Mesothelial cell of epicardium (in vitro differentiated cells): ENCODE data around the gene LPIN1. TPM values are rescaled to one million over a fixed set of nuclear protein-coding genes. Genes with fewer than 3 reads are reported as not detected.

Source experiments
- DNase-seq, 2 experiments: peaks; one replicate each; pipeline ENCODE4 v3.0.0; 2021; ENCODE audit warnings: low spot score in 2 of 2; ENCODE audit not compliant: unreplicated experiment in 2 of 2
- H3K27ac Mint-ChIP-seq: 2 replicates; pipeline ENCODE4 v1.8.0; 2021; ENCODE audit warnings: mixed read lengths
- H3K27me3 Mint-ChIP-seq: 2 replicates; pipeline ENCODE4 v1.8.0; 2021; ENCODE audit warnings: low read depth, mixed read lengths
- H3K36me3 Mint-ChIP-seq: 2 replicates; pipeline ENCODE4 v1.8.0; 2021; ENCODE audit warnings: mixed read lengths
- H3K4me1 Mint-ChIP-seq: 2 replicates; pipeline ENCODE4 v1.8.0; 2021; ENCODE audit warnings: mixed read lengths
- H3K4me3 Mint-ChIP-seq: 2 replicates; pipeline ENCODE4 v1.8.0; 2021; ENCODE audit warnings: mild to moderate bottlenecking, moderate library complexity, mixed read lengths
- H3K9me3 Mint-ChIP-seq: 2 replicates; pipeline ENCODE4 v1.8.0; 2021; ENCODE audit warnings: mixed read lengths
- total RNA-seq: library from RNA; stranded (reverse); gene quantifications from 3 replicates; pipeline ENCODE4 v1.2.1, GENCODE V29; 2021
- TF ChIP-seq, protein P1 (sequence below): fragments of 200-600 bp; sonication (generic); IDR thresholded peaks from one replicate; pipeline ENCODE4 v1.5.0; 2021; ENCODE audit warnings: antibody characterized with exemption; ENCODE audit not compliant: unreplicated experiment

The LPIN1 gene
- total RNA-seq, 1 donor from 2014 or later = 36.1 TPM

DNA sequence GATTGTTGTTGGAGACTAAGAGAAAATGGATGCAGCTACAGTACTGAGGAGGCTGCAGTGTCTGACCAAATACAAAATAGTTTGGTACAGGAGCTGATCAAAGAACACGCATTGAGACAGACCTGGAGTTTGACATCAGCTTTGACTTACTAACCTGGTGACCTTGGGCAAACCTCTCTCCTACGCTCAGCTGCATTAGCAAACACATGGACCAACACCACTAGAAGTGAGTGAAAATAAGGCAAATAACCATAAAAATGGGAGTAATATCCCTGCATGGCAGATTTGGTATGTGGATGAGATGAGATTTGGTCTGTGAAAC lies 126.5 kb downstream of the LPIN1 start:
- Mint-ChIP-seq H3K36me3 (no peaks in the 10 kb centered on the region), H3K27ac (no peak overlapping the region), H3K27me3 (peaks cover 9% of the 10 kb centered on the region), H3K4me3 (no peak overlapping the region), H3K9me3 (peaks cover 2% of the 10 kb centered on the region), H3K4me1 (peaks cover 7% of the 10 kb centered on the region)
- TF ChIP-seq, protein P1, sequence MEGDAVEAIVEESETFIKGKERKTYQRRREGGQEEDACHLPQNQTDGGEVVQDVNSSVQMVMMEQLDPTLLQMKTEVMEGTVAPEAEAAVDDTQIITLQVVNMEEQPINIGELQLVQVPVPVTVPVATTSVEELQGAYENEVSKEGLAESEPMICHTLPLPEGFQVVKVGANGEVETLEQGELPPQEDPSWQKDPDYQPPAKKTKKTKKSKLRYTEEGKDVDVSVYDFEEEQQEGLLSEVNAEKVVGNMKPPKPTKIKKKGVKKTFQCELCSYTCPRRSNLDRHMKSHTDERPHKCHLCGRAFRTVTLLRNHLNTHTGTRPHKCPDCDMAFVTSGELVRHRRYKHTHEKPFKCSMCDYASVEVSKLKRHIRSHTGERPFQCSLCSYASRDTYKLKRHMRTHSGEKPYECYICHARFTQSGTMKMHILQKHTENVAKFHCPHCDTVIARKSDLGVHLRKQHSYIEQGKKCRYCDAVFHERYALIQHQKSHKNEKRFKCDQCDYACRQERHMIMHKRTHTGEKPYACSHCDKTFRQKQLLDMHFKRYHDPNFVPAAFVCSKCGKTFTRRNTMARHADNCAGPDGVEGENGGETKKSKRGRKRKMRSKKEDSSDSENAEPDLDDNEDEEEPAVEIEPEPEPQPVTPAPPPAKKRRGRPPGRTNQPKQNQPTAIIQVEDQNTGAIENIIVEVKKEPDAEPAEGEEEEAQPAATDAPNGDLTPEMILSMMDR = no peak
- peak in 1 of 2 experiments; percentile 14 for DNase-seq

DNA sequence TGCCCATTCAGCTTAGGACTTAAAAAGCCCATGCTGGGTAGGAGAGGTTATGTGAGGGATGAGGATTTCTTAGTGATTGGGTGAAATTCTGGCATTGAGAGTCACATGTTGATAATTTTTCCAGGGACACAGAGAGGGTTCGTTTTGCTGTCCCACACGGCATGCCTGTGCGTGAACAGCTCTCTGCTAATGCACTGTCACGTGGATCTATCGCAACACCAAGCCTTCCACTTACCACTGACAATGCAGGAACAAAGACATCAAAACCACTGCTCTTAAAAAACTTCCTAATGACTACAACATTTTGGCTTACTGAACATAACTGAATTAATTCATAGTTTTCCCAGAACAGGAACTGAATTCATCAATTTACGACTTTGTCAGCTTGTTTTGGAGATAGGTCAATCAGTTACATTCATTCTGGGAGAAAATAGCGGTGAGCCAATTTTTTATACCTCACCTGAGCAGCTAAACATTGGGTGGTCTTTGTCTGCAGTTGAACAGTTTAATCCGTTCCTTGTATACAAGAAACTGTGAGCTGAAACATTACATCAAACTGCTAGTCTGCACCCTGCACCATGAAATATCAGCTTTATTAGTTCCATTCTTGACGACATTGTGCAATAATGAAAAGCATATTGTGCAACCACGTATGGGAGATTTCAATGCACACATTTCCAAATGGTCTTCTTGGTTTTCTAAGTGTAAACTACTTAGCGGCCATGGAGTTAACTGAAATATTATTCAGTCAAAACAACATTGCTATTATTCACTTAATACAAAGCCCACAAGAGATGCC lies 127.1 kb downstream of the LPIN1 start:
- Mint-ChIP-seq H3K27ac (no peak overlapping the region), H3K27me3 (peaks cover 14% of the 10 kb centered on the region), H3K4me1 (peaks cover 7% of the 10 kb centered on the region), H3K9me3 (no peaks in the 10 kb centered on the region), H3K4me3 (no peak overlapping the region), H3K36me3 (no peaks in the 10 kb centered on the region)
- DNase-seq = peak in 1 of 2 experiments; percentile 7
- TF ChIP-seq, protein P1 = no peak

DNA sequence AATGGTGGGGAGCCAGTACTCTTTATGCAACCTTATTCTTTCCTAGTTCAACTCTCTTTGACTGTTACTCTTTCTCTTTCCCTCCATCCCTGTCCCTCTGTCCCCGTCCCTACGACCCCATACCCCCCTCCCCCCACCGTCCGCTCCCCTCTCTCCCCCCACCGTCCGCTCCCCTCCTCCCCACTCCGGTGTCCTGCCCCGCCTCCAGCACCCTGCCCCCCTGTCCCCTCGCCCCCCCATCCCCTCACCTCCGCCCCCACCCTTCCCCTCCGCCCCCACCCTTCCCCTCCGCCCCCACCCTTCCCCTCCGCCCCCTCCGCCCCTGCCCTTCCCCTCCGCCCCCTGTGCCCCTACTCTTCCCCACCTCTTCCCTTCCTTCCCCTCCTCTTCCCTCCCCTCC lies 128.4 kb downstream of the LPIN1 start:
- Mint-ChIP-seq H3K9me3 (no peaks in the 10 kb centered on the region), H3K36me3 (no peaks in the 10 kb centered on the region), H3K4me3 (no peak overlapping the region), H3K4me1 (peaks cover 7% of the 10 kb centered on the region), H3K27ac (no peak overlapping the region), H3K27me3 (peaks cover 19% of the 10 kb centered on the region)
- TF ChIP-seq, protein P1 = no peak
- DNase-seq = no peak

DNA sequence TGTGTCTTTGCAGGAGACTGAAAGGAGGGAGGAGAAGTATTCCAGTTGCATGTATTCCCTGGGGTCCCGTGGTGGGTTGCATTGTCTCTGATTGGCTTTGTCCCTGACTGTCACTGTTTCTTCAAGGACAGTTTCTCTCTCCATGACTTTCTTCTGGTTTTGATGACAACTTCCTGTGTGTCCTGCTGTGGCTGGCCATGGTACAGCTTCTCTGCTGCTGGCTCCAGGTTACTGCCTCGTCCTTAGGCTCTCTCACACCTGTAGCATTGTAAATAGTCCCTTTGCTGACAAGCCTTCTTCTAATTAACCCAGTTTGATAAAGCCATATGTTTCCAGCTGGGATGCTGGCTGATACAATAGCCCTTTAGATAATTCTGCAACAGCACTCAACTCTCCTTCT lies 129.0 kb downstream of the LPIN1 start:
- H3K27ac Mint-ChIP-seq = no peak overlapping the region
- peak in 1 of 2 experiments; percentile 1 for DNase-seq
- H3K4me1 Mint-ChIP-seq = peaks cover 2% of the 10 kb centered on the region
- H3K36me3 Mint-ChIP-seq = no peaks in the 10 kb centered on the region
- peaks cover 19% of the 10 kb centered on the region for H3K27me3 Mint-ChIP-seq
- TF ChIP-seq, protein P1 = no peak
- no peak overlapping the region for H3K4me3 Mint-ChIP-seq
- H3K9me3 Mint-ChIP-seq = no peaks in the 10 kb centered on the region

DNA sequence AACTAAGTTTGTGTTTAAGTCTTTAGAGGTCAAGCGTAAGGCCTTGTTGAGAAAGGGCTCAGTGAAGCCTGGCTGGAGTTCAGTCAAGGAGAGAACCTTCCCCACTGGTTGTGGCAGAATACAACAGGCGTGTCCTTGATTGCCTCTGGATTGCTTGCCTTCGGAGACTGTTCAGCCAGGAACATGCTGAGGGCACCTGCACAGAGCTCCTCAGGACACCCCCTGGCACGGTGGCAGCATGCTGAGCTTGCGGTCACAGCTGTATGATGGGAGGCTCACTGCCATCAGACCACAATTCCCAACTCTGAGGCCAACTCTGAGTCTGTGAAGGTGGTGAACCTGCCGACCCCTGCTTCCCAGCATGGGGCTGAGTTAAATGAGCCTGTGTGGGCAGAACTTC lies 130.0 kb downstream of the LPIN1 start:
- TF ChIP-seq, protein P1 = no peak
- H3K4me1 Mint-ChIP-seq = no peaks in the 10 kb centered on the region

More for the DNA sequence above, 130.0 kb downstream of the LPIN1 start:
- no peak overlapping the region for H3K4me3 Mint-ChIP-seq
- H3K9me3 Mint-ChIP-seq = no peaks in the 10 kb centered on the region
- peak in 1 of 2 experiments; percentile 31 for DNase-seq
- H3K27me3 Mint-ChIP-seq = peaks cover 19% of the 10 kb centered on the region
- H3K27ac Mint-ChIP-seq = no peak overlapping the region
- H3K36me3 Mint-ChIP-seq = no peaks in the 10 kb centered on the region
